NOMO-1 treated with dmso at 0.1 percent for 144 hours (cell line): ENCODE measurements around the gene RNF11.

ENCODE experiments used
- DNase-seq: peaks from one replicate; lab custom pipeline; 2025; ENCODE audit not compliant: unreplicated experiment; lab: John Stamatoyannopoulos, UW

Gene RNF11

DNA sequence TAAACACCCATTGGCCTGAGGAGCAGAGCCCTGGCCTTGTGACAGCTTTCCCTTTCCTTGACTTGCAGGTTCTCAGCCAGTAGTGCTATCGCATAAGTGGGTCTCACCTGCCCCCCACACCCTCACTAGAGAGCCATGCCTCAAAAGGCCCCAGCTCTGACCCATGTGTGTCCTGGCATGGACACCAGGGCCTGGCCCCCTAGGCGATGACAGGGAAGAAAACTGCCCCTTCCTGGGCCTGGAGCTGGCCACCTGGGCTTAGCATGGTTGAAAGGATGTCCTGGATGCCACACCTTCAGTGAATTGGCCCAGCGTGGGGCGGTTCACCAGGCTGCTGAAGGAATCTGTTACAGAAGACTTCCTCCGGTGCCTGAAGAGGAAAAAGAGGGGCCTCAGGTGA, 75.8 kb downstream of the RNF11 start:
- no peak for DNase-seq

DNA sequence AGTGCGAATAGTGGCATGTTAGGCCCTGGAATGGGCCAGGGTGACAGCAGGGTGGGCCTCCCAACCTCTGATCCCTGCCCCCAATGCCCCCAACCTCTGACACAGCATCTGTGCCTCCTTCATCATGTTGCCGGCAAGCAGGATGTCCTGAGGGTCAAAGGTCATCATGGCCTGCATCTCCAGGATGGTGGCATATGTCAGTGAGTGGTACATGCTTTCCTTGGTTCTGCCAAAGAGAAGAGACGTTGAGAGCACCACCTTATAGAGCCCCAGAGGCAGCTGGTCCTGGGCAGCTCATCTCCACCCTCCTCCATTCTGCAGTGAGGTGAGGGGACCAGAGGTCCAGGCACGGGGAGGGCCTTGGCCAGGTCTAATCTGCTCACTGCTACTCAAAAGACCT, 76.6 kb downstream of the RNF11 start:
- no peak for DNase-seq

DNA sequence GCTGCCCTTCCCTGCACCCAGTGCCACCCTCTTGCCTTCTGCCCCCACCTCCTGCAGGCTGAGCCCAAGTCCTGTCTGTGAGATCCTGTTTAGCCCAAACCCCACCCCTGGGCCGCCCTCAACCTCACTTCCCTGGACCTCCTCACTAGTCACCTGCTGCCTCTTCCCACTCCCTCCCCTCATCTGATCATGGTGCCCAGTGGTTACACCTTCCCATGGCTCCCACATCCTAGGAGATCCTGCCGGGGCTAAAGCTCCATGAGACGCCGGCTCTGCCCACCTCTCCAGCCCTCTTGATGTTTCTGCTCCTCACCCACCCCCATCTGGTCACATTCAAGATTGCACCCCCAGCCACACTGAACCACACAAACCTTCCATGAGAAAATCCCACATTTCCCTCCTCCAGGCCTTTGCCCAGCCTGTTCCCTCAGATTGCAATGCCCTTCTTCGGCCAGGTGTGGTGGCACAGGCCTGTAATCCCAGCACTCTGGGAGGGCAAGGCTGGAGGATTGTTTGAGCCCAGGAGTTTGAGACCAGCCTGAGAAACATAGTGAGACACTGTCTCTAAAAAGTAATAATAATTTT, 77.3 kb downstream of the RNF11 start:
- no peak for DNase-seq

DNA sequence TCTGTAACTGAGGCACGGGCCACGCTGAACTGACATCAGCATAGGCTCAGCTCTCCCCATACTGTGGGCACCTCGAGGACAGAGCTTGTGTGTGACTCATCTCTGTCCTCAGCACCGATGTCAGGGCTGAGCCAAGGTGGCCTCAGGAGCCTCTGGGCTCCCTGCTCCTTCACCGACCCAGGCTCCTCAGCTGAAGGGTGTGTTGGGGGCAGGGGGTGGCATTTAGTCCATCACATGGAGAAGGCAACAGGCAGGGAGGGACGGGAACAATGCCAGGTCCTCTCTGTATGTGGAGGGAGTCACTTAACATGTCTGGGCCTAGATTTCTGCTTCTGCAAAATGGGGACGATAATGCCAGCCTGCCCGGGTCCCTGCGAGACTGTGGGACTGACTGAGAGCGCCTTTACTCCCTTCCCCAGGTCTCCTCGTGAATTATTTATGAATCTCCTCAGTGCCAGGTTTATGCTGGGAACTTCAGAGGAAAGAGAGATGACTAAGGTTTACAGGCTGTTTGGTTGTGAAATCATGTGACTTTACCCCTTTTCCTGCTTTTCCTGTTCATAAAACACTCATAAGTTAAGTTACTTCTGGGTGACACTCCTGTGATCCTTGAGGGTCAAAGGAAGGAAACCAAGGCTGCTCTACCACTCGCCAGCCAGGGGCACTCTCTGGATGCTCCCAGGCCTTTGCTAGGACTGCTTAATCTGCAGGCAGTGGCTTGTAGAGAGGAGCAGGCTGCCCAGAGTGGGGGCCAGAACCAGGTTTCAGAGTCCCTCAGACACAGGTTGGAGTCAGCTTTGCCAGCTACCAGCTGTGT, 78.1 kb downstream of the RNF11 start:
- DNase-seq, result no peak

DNA sequence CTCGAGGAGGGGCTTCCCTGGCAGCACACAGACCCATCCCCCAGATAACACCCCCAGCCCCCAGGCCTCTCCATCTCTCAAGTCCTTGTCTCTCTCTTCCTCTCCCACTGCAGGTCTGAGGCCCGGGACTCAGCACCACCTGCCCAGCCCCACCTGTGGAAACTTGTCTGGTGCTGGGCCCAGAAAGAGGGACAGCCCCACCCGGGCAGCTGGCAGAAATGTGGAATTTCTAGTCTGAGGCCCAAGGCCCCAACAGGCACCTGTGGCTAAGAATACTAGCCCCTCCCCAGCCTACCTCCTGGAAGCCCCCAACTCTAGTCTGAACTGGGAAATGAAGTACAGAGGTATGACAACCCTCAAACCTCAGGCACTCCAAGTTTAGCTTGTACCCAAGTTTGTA, 78.9 kb downstream of the RNF11 start:
- DNase-seq, result no peak

DNA sequence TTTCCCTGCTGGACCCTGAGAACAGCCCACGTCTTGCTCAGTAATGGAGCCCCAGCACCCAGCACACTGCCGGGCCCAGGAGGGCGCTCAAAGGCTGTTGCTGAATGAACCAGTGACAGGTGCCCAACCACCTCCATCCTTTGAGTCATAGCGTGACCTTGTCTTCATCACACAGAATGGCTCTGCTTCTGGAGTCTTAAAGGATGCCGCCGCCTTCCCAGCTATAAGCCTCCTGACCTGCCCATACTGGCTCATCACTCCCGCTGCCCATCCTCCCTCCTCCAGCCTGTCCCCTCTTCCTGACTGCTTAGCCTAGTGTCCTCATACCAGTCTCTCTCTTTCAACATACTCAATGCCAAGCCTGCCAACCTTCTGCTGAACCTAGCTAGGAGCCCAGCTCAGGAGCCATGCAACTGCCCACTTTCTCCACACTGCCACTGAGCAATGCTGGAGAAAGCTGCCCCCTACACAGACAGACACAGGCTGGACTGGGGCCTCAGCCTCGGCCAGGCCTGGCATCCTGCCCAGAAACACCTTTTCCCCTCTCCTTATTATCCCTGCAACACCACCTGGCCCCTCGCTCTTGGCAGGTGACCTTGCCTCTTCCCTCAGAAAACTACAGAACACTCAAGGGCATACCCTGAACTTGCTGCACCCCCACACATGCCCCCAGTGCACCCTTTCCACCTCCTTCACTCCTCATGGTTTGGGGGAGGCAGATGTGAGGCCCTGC, 80.2 kb downstream of the RNF11 start:
- no peak for DNase-seq

DNA sequence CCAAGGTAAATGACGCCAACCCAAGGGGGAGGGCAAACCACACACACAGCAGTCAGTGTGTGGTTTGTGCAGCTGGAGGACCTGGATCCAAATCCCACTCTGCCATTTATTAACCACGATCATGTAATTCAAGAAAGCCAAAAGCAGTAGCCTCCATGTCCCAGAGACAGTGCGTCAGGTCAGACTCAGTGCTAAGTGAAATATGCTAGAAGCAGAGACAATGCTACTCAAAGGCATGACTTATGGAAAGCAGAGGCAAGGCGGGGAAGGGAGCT, 80.7 kb downstream of the RNF11 start:
- DNase-seq, result no peak

DNA sequence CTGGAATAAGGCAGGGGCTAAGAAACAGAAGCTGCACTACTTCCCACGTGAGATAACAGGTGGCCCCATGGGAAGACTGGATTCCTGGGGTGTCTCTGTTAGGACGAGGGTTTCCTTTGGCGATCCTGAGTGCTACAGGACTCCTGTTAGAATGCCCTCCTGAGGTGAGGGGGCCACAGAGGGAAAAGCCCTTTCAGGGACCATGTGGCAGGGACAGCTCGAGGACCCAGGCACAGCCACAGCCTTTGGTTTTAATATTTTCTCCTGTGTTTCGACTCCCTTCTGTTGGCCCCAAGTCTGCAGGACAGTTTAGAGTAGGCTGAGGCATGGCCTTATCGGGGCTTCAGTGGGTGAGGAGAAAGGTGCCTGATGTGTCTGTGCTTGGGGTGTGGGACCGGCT, 81.7 kb downstream of the RNF11 start:
- no peak for DNase-seq

DNA sequence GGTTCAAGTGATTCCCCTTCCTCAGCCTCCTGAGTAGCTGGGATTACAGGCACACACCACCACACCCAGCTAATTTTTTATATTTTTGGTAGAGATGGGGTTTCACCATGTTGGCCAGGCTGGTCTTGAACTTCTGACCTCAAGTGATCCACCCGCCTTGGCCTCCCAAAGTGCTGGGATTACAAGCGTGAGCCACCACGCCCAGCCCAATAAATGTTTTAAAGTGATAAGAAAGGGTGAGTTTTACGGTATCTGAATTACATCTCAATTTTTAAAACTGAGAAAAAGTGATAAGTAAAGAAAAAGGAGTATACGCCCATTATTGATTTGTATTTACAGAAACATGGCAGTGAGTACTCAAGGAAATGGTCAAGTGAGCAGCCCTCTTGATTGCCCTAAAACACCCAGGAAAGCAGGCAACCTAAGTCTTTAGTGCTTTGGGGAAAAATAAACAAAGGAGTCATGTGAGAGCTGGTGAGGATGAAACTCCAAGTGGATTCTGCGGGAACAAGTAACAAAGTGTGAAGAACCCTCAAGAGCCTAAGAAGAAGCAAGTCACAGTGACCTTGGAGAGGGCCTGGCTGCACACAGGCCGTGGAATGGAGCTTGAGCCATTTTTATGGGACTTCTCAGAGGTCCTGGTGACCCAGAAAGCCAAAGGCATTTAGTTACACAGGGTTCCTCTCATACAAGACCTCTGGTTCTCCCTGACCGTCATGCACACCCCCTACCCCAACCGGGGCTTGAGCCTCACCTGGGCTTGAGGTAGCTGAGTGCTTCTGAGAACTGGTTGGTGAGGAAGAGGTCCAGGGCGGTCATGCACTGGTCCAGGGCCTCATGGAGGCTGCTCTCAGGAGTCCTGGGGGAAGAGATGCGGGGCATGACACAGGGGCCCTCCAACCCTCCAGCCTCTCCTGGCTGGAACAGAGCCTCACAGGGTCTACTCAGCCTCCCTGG, 85.2 kb downstream of the RNF11 start:
- no peak for DNase-seq

DNA sequence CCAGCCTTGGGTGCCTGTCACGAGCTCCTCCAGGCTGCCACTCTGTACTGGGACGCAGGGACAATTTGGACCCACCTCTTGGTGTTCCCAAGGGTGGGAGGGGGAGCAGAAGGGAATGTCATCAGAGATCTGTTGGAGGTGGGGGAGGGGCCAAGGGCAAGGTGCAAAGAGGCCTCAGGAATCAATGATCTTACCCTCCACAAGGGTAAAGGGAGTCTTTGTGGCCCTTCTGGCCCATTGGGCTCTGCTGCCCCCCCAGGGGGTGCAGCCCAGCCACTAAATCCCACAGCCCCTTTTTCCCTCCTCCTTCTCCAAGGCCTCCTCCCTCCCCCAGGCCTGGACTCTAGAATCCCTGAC, 85.8 kb downstream of the RNF11 start:
- DNase-seq, result no peak

DNA sequence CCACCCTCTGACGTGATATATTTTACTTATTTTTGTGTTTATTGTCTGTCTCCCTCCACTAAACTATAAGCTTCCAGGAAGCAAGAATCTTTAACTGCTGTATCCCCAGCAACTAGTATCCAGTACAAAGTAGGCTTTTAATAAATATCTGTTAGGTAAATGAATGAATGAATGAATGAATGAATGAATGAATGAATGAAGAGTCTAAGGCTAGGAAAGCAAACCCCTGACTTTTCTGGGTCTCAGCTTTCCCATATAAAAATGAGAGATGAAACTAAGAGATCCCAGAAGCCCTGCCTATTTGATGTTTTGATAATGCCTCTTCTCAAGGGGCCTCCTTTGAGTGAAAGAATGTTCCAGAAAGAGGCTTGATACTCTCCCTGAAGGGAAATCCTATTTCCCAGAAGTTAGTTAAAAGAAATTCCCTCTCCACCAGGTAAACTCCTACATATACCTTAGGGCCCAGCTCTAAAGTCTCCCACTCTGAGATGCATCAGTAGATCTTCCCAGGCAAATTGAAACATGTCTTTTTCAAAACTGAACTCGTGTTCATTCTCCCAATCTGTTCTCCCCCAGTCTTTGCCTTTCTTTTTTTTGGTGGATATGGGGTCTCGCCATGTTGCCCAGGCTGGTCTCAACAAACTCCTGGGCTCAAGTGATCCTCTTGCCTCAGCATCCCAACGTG, 86.5 kb downstream of the RNF11 start:
- no peak for DNase-seq
